Mucosa of rectum (tissue), 2 donors: ENCODE data around the gene ITGAL.

ENCODE experiments used
- H3K27ac ChIP-seq, 2 donors: one replicate each; pipeline ENCODE4 v1.7.0; 2013; ENCODE audit warnings: inconsistent platforms in 2 of 2, low read depth in 2 of 2, low read length in 2 of 2
- H3K27me3 ChIP-seq, 2 donors: one replicate each; pipeline ENCODE4 v1.7.0; 2013; ENCODE audit warnings: low read length in 2 of 2; ENCODE audit not compliant: control insufficient read depth in 2 of 2, insufficient read depth in 2 of 2
- H3K36me3 ChIP-seq, 2 donors: one replicate each; pipeline ENCODE4 v1.7.0; 2013; ENCODE audit warnings: low read length in 2 of 2; ENCODE audit not compliant: control insufficient read depth in 2 of 2, insufficient read depth in 2 of 2
- H3K4me1 ChIP-seq, 2 donors: one replicate each; pipeline ENCODE4 v1.7.0; 2013; ENCODE audit warnings: low read length in 2 of 2, mild to moderate bottlenecking in 1 of 2; ENCODE audit not compliant: control insufficient read depth in 2 of 2, insufficient read depth in 2 of 2
- H3K4me3 ChIP-seq, 2 donors: one replicate each; pipeline ENCODE4 v1.7.0; 2013; ENCODE audit warnings: low read length in 2 of 2
- H3K9ac ChIP-seq, 2 donors: one replicate each; pipeline ENCODE4 v1.7.0; 2013; ENCODE audit warnings: low read length in 2 of 2, low read depth in 1 of 2, mild to moderate bottlenecking in 1 of 2
- H3K9me3 ChIP-seq, 2 donors: one replicate each; pipeline ENCODE4 v1.7.0; 2013; ENCODE audit warnings: low read length in 2 of 2; ENCODE audit not compliant: control insufficient read depth in 2 of 2
- donor health status: healthy.
- donor health status: Normal muscosa, but diverticular disease.

ITGAL gene

GRCh38 chr16:30567160-30567990 lies 94.8 kb downstream of the ITGAL start:
- H3K27ac ChIP-seq: peak overlapping the region in 1 of 2 donors; percentile 74
- H3K9me3 ChIP-seq: no peaks in the 10 kb centered on the region
- no peak overlapping the region for H3K4me3 ChIP-seq
- no peak overlapping the region for H3K9ac ChIP-seq
- peaks cover 6 to 22% of the 10 kb centered on the region in 2 donors for H3K4me1 ChIP-seq
- no peaks in the 10 kb centered on the region for H3K27me3 ChIP-seq
- no peaks in the 10 kb centered on the region for H3K36me3 ChIP-seq

DNA sequence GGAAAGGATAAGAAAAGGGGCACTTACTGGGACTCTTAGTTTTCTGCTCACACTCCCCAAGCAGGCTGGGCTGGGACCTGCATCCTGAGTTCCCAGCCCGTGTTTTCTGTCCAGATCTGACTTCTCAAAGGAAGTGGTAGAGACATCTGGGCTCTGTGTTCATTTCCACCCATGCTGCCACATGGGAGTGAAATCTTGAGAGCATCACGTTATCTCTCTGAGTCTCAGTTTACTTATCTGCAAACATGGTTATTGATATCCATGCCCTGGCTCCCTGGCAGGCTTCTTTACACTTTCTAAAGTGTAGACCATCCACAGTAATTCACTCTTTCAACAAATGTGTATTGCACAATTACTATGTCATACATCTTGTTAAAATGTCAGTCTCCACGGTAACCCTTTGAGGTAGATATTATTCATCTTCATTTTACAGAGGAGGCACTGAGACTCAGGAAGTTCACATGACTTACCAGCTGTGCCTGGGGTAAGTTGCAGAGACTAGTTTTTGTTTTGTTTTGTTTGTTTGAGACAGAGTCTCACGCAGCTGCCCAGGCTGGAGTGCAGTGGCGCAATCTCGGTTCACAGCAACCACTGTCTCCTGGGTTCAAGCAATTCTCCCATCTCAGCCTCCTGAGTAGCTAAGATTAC lies 95.6 kb downstream of the ITGAL start:
- Histone ChIP-seq H3K36me3 (no peaks in the 10 kb centered on the region), H3K27me3 (no peaks in the 10 kb centered on the region), H3K9ac (no peak overlapping the region), H3K4me3 (no peak overlapping the region), H3K4me1 (peaks cover 8 to 24% of the 10 kb centered on the region in 2 donors), H3K9me3 (no peaks in the 10 kb centered on the region), H3K27ac (peak overlapping the region; percentile 56 to 74)

DNA sequence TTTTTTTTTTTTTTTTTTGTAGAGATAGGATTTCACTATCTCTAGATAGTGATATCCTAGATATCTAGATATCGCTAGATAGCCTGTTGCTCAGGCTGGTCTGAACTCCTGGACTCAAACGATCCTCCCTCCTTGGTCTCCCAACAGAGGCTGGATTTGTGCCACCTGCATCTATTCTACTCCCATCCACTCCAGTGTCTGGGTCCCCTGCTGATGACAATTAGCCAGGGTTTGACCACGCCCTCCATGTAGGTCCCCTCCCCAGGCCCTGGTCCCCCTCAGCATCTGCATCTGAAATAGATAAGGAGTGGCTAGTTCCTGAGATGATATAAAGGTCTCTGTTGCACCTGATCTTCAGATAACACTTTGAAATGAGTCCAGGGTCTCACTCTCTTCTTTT lies 96.7 kb downstream of the ITGAL start:
- Histone ChIP-seq H3K9ac (no peak overlapping the region), H3K4me3 (no peak overlapping the region), H3K36me3 (no peaks in the 10 kb centered on the region), H3K27me3 (no peaks in the 10 kb centered on the region), H3K9me3 (no peaks in the 10 kb centered on the region), H3K4me1 (peaks cover 8 to 26% of the 10 kb centered on the region in 2 donors), H3K27ac (peak overlapping the region in 1 of 2 donors; percentile 74)

DNA sequence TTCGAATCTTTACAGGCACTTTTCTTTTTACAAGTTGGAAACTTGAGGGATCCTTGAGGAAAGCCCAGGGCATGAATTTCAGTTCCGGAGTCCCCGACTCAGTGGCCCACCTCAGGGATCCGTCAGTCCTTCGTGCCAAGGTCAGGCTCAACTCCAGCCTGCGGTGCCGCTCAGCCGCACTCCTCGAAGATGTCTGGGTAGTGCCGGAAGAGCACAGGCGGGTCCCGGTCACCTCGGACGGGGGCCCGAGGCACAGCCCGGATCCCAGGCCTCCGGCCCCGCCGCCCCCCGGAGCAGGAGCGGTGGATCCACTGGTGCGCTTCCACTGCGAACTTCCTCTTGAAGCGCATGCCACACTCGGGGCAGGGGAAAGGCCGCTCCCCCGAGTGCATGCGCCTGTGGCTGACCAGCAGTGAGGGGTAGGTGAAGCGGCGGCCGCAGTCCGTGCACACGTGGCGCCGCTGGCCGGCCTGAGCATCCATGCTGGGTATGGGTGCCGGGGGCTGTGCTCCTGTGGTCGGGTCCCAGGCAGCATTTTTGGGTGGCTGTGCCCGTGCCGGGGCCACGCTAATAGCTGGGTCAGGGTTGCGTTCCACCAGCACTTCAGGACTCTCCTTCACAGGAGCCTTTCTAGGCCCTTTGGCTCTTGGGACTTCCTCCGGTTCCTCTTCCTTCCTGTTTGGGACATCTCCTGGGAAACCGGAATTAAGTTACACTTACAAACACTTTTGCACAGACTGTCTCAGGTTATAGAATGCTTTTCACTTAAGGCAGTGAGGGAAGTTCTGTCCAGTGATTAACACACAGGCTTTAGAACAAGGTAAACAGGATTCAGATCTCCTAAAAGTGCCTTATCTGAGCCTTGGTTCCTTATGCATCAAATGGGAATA lies 97.4 kb downstream of the ITGAL start:
- Histone ChIP-seq H3K27me3 (no peaks in the 10 kb centered on the region), H3K9ac (no peak overlapping the region), H3K4me1 (peaks cover 8 to 28% of the 10 kb centered on the region in 2 donors), H3K36me3 (no peaks in the 10 kb centered on the region), H3K4me3 (no peak overlapping the region), H3K27ac (peak overlapping the region in 1 of 2 donors; percentile 27), H3K9me3 (no peaks in the 10 kb centered on the region)

DNA sequence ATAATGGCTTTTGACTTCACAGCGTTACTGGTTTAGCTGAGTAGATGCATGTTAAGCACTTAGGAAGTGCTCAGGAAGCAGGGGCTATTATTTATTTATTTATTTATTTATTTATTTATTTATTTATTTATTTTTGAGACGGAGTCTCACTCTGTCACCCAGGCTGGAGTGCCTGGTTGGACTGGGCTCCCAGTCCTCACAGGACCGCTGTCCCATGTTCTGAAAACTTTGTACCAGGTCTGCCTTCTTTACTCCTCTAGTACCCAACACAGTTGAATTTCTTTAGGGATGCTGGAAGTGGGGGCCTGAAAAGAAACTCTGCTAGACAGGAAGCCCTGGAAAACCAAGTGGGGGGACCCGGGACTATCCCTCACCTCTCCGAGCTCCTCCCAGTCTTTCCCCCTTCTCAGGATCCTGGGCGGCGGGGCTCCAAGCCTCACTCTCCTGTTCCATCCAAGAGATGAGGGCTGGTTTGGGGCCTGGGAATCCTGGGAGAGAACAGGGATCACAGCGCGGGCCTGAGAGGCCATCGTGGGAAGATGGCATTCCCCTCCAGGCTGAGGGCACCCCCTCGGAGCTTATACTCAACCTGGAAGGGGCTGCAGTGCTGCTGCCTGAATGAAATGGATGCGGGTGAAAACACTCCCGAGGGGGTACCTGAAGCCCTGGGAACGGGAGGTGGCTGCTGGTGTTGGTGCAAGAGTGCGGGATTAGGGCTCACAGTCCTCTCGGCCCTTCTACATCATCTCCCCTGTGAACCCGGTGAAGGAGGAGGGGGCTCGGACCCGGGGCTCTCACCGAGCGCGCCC lies 98.3 kb downstream of the ITGAL start:
- Histone ChIP-seq H3K27ac (peak overlapping the region; percentile 96 to 97), H3K4me1 (peaks cover 8 to 28% of the 10 kb centered on the region in 2 donors), H3K27me3 (no peaks in the 10 kb centered on the region), H3K9me3 (no peaks in the 10 kb centered on the region), H3K4me3 (peak overlapping the region; percentile 70 to 91), H3K9ac (peak overlapping the region; percentile 83 to 94), H3K36me3 (no peaks in the 10 kb centered on the region)

- Histone ChIP-seq H3K4me3 (peak within 1 kb of the TSS; percentile 70 to 91), H3K36me3 (no peaks in the 10 kb centered on the region), H3K9me3 (no peaks in the 10 kb centered on the region), H3K27ac (peak within 1 kb of the TSS; percentile 96 to 97), H3K27me3 (no peaks in the 10 kb centered on the region), H3K4me1 (peaks cover 8 to 28% of the 10 kb centered on the region in 2 donors), H3K9ac (peak within 1 kb of the TSS; percentile 83 to 94)
These were observed 99.1 kb downstream of the ITGAL start, which contains the start of gene ZNF688 for GRCh38 chr16:30571445-30572322. TSS of gene ZNF688 (minus strand) at chr16:30571714. CDS start at chr16:30571629, 85 bp downstream.
